Nephron (organoid): ENCODE data around the gene UGT2B10.
A peak's percentile ranks its signal among the peaks of the same experiment; 100 is the strongest.
"Not testable (repeated sequence)": the region's sequence is repeated elsewhere in the genome, so short reads cannot be mapped to it uniquely, and the experiment has no call there.

Source experiments
- H3K27ac Mint-ChIP-seq, 3 experiments: 2 replicates each; pipeline ENCODE4 v1.8.0; 2020; ENCODE audit warnings: mixed read lengths in 3 of 3, mild to moderate bottlenecking in 2 of 3, moderate library complexity in 1 of 3
- H3K27me3 Mint-ChIP-seq: 2 replicates; pipeline ENCODE4 v1.8.0; 2021; ENCODE audit warnings: low read depth, mild to moderate bottlenecking, moderate library complexity, mixed read lengths
- H3K36me3 Mint-ChIP-seq: 2 replicates; pipeline ENCODE4 v1.8.0; 2020; ENCODE audit warnings: low read depth, mixed read lengths
- H3K4me1 Mint-ChIP-seq: 2 replicates; pipeline ENCODE4 v1.8.0; 2020; ENCODE audit warnings: mixed read lengths
- H3K4me3 Mint-ChIP-seq, 3 experiments: 2 replicates each; pipeline ENCODE4 v1.8.0; 2020; ENCODE audit warnings: mild to moderate bottlenecking in 3 of 3, mixed read lengths in 3 of 3, moderate library complexity in 2 of 3
- H3K9me3 Mint-ChIP-seq: 2 replicates; pipeline ENCODE4 v1.8.0; 2020; ENCODE audit warnings: mixed read lengths
- CTCF ChIP-seq, 3 experiments: fragments of 200-600 bp; sonication (generic); IDR thresholded peaks; one replicate each; pipeline ENCODE4 v1.5.0; 2021; ENCODE audit warnings: antibody characterized with exemption in 3 of 3; ENCODE audit not compliant: unreplicated experiment in 3 of 3

Gene UGT2B10

DNA sequence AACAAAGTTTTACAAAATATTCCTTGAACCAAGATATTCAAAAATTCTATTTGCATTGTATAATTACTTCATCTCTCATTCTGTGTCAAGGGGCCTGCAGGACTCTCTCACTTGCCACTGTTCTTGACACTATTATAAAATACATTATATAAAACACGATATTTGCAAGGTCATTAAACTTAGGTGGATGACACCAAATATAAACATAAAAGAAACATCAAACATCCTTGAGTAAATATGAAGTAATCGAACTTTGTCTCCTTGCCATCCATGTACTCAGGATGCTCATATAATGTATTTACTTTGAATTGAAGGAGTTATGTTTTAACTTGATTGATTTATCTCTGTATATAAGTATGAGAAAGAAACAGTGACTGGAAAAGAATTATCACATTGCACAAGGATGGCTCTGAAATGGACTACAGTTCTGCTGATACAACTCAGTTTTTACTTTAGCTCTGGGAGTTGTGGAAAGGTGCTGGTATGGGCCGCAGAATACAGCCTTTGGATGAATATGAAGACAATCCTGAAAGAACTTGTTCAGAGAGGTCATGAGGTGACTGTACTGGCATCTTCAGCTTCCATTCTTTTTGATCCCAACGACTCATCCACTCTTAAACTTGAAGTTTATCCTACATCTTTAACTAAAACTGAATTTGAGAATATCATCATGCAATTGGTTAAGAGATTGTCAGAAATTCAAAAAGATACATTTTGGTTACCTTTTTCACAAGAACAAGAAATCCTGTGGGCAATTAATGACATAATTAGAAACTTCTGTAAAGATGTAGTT lies at the start of gene UGT2B10:
UGT2B10 (plus strand) TSS at position 378 of the 793 bp plus-strand sequence; CDS start at position 404, 26 bp downstream.
- H3K27me3 Mint-ChIP-seq, H3K27ac Mint-ChIP-seq, H3K36me3 Mint-ChIP-seq, H3K4me3 Mint-ChIP-seq, H3K4me1 Mint-ChIP-seq, H3K9me3 Mint-ChIP-seq: not testable (repeated sequence)

DNA sequence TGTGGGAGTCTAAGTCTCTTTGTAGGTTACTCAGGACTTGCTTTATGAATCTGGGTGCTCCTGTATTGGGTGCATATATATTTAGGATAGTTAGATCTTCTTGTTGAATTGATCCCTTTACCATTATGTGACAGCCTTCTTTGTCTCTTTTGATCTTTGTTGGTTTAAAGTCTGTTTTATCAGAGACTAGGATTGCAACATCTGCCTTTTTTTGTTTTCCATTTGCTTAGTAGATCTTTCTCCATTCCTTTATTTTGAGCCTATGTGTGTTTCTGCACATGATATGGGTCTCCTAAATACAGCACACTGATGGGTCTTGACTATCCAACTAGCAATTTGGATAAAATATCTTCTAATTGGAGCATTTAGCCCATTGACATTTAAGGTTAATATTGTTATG lies 44.0 kb upstream of the UGT2B10 start:
- H3K9me3 Mint-ChIP-seq = peaks cover 12% of the 10 kb centered on the region
- H3K4me3 Mint-ChIP-seq, H3K27me3 Mint-ChIP-seq, H3K4me1 Mint-ChIP-seq, H3K36me3 Mint-ChIP-seq, H3K27ac Mint-ChIP-seq: not testable (repeated sequence)

- Mint-ChIP-seq H3K27ac (no peak overlapping the region), H3K36me3 (no peaks in the 10 kb centered on the region), H3K4me1 (no peaks in the 10 kb centered on the region), H3K27me3 (no peaks in the 10 kb centered on the region), H3K9me3 (peaks cover 12% of the 10 kb centered on the region), H3K4me3 (no peak overlapping the region)
- no peak for TF ChIP-seq CTCF (IDR thresholded peaks at IDR 0.05; ENCODE audit: unreplicated experiment in 3 of 3)
These were observed 42.1 kb upstream of the UGT2B10 start for GRCh38 chr4:68773699-68774098.

GRCh38 chr4:68780232-68780631 lies 35.6 kb upstream of the UGT2B10 start:
- H3K4me1 Mint-ChIP-seq = no peaks in the 10 kb centered on the region
- H3K9me3 Mint-ChIP-seq = peaks cover 10% of the 10 kb centered on the region
- no peaks in the 10 kb centered on the region for H3K36me3 Mint-ChIP-seq
- H3K27me3 Mint-ChIP-seq = no peaks in the 10 kb centered on the region
- H3K27ac Mint-ChIP-seq = no peak overlapping the region
- H3K4me3 Mint-ChIP-seq = no peak overlapping the region
- no peak for TF ChIP-seq CTCF (IDR thresholded peaks at IDR 0.05; ENCODE audit: unreplicated experiment in 3 of 3)

DNA sequence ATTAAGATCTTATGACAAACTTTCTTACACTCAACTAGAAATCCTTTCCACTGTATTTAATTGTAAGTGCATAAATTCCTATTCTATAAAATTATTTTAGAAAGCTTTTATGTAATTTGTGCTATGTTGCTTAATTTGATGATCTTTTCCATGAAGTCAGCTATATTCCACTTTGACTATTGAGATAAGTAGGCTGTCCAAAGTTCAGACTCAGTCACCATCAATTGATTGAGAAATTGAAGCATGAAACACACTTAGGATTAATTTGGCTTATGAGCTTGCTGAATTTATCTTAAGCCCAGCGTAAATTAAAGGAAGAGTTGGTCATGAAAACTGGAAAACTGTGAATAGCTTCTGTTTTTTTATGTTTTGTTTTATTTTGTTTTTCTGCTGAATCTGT lies 18.7 kb upstream of the UGT2B10 start:
- TF ChIP-seq CTCF (IDR thresholded peaks at IDR 0.05; ENCODE audit: unreplicated experiment in 3 of 3) = no peak
- Mint-ChIP-seq H3K36me3 (no peaks in the 10 kb centered on the region), H3K9me3 (no peaks in the 10 kb centered on the region), H3K27ac (peak overlapping the region; percentile 78 to 80 (median 78)), H3K27me3 (no peaks in the 10 kb centered on the region), H3K4me1 (peaks cover 15% of the 10 kb centered on the region), H3K4me3 (no peak overlapping the region)

- Mint-ChIP-seq H3K9me3 (no peaks in the 10 kb centered on the region), H3K27ac (peak overlapping the region; percentile 78 to 80 (median 78)), H3K36me3 (no peaks in the 10 kb centered on the region), H3K4me1 (peaks cover 15% of the 10 kb centered on the region), H3K4me3 (peak overlapping the region in 2 of 3 experiments; percentile 29 to 37), H3K27me3 (no peaks in the 10 kb centered on the region)
- no peak for TF ChIP-seq CTCF (IDR thresholded peaks at IDR 0.05; ENCODE audit: unreplicated experiment in 3 of 3)
These were observed 18.2 kb upstream of the UGT2B10 start for GRCh38 chr4:68797618-68798017.

DNA sequence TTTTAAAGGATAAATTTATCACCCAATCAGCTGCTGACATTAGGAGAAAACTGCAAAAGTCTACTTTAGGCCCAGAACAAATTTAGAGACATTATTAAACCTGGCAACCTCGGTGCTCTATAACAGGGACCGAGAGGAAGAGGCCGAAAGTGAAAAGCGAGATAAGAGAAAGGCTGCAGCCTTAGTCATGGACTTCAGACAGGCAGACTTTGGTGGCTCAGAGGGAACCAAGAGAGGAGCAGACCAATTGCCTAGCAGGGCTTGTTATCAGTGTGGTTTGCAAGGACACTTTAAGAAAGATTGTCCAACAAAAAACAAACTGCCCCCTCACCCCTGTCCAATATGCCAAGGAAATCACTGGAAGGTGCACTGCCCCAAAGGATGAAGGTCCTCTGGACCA lies 12.8 kb upstream of the UGT2B10 start:
- no peak for TF ChIP-seq CTCF (IDR thresholded peaks at IDR 0.05; ENCODE audit: unreplicated experiment in 3 of 3)
- no peak overlapping the region for H3K27ac Mint-ChIP-seq
- H3K4me1 Mint-ChIP-seq = peaks cover 5% of the 10 kb centered on the region

More for the DNA sequence above, 12.8 kb upstream of the UGT2B10 start:
- no peak overlapping the region for H3K4me3 Mint-ChIP-seq
- H3K9me3 Mint-ChIP-seq = peaks cover 14% of the 10 kb centered on the region
- no peaks in the 10 kb centered on the region for H3K36me3 Mint-ChIP-seq
- no peaks in the 10 kb centered on the region for H3K27me3 Mint-ChIP-seq
